GM12878 (cell line): ENCODE data around the gene SLC35E4. TPM values are rescaled to one million over a fixed set of nuclear protein-coding genes. Genes with fewer than 3 reads are reported as not detected.
A peak's percentile ranks its signal among the peaks of the same experiment; 100 is the strongest.

ENCODE experiments used
- ATAC-seq: fragments of 200-7000 bp; cut with Tn5 transposase; 3 replicates; pipeline ENCODE4 v1.9.1; 2020; ENCODE audit warnings: mild to moderate bottlenecking, moderate library complexity
- BruUV-seq: library from RNA; stranded (reverse); fragments of 400-500 nt; replicated peaks from 2 replicates; lab custom pipeline; 2021; lab: Mats Ljungman, UMichigan
- CTCF ChIA-PET: fragments of 300-600 bp; sonication (Branson Sonifier 250); formaldehyde crosslinking; extraction: SDS; loops from one replicate; lab custom pipeline; 2021; ENCODE audit warnings: inconsistent platforms; lab: Yijun Ruan, JAX
- POLR2A ChIA-PET: fragments of 350-600 bp; formaldehyde crosslinking; extraction: SDS; loops from one replicate; lab custom pipeline; 2021; ENCODE audit warnings: inconsistent platforms; lab: Charles Lee
- RAD21 ChIA-PET: fragments of 300-600 bp; sonication (Branson Sonifier 250); formaldehyde crosslinking; loops from one replicate; lab custom pipeline; 2023; ENCODE audit warnings: antibody characterized with exemption; ENCODE audit not compliant: unreplicated experiment; lab: Charles Lee
- SMC1A ChIA-PET: fragments of 300-600 bp; sonication (Branson Sonifier 250); formaldehyde crosslinking; loops from one replicate; lab custom pipeline; 2023; ENCODE audit not compliant: unreplicated experiment, uncharacterized antibody; lab: Charles Lee
- DNase-seq: peaks from one replicate; pipeline ENCODE4 v3.0.0-alpha.2; 2011; ENCODE audit warnings: low read depth, low spot score
- FAIRE-seq: peaks from 3 replicates; lab custom pipeline; 2011; peaks lifted over from hg19 to GRCh38; lab: Jason Lieb, UNC
- H2AFZ ChIP-seq: 2 replicates; pipeline ENCODE4 v1.6.0; 2011; ENCODE audit warnings: low read depth, low read length, control low read depth; ENCODE audit not compliant: control insufficient read depth
- H3K27ac ChIP-seq: 2 replicates; pipeline ENCODE4 v1.5.1; 2011; ENCODE audit warnings: control low read depth; ENCODE audit not compliant: control insufficient read depth, insufficient read depth
- H3K27me3 ChIP-seq, 2 experiments: replicated peaks in 1 of 2; 2 replicates each; pipeline versions ENCODE4 v1.6.0 to v1.6.1; 2011; ENCODE audit warnings: low read length in 1 of 2; ENCODE audit not compliant: control insufficient read depth in 2 of 2, insufficient read depth in 2 of 2
- H3K36me3 ChIP-seq, 2 experiments: 2 replicates each; pipeline ENCODE4 v1.5.1; 2011; ENCODE audit warnings: low read length in 1 of 2; ENCODE audit not compliant: control insufficient read depth in 2 of 2, insufficient read depth in 2 of 2
- H3K4me1 ChIP-seq: 2 replicates; pipeline ENCODE4 v1.6.1; 2011; ENCODE audit warnings: mild to moderate bottlenecking, low read length, moderate library complexity, mixed read lengths; ENCODE audit not compliant: control insufficient read depth, insufficient read depth
- H3K4me2 ChIP-seq: 2 replicates; pipeline ENCODE4 v1.6.0; 2011; ENCODE audit warnings: control low read depth; ENCODE audit not compliant: control insufficient read depth, insufficient read depth
- H3K4me3 ChIP-seq: fragments of 200-600 bp; sonication (generic); 2 replicates; pipeline ENCODE4 v1.5.1; 2016
- H3K79me2 ChIP-seq: 2 replicates; pipeline ENCODE4 v1.6.0; 2011; ENCODE audit warnings: low read length; ENCODE audit not compliant: control insufficient read depth, insufficient read depth
- H3K9ac ChIP-seq: 2 replicates; pipeline ENCODE4 v1.8.0; 2011; ENCODE audit warnings: low read length, control low read depth, mixed read lengths; ENCODE audit not compliant: control insufficient read depth, insufficient read depth
- H3K9me3 ChIP-seq: replicated peaks from 3 replicates; pipeline ENCODE4 v1.5.1; 2011; ENCODE audit warnings: mild to moderate bottlenecking, low read length; ENCODE audit not compliant: control insufficient read depth, insufficient read depth
- H4K20me1 ChIP-seq: 2 replicates; pipeline ENCODE4 v1.6.0; 2011; ENCODE audit not compliant: control insufficient read depth, insufficient read depth
- IRF4 ChIP-seq: IDR thresholded peaks from 2 replicates; pipeline ENCODE4 v1.6.1; 2011; ENCODE audit warnings: low read depth, low read length
- ZZZ3 ChIP-seq: IDR thresholded peaks from 2 replicates; pipeline ENCODE4 v1.6.1; 2011; ENCODE audit warnings: low read depth; ENCODE audit not compliant: control insufficient read depth, insufficient read length
- WGBS: methylation state at CpG from one replicate; pipeline ENCODE4 v1.1.6; 2016; ENCODE audit warnings: low lambda C conversion rate; ENCODE audit not compliant: insufficient replicate concordance, insufficient coverage; ENCODE audit errors: missing lambda C conversion rate; 5-methylcytosine and 5-hydroxymethylcytosine counted together
- in situ Hi-C: fragments of 300-500 bp; cut with MboI; formaldehyde crosslinking; loops from 9 replicates; pipeline ENCODE4 v1.14.3; 2018; ENCODE audit warnings: mixed read lengths
- intact Hi-C: fragments of 100-400 bp; cut with micrococcal nuclease; formaldehyde crosslinking; loops from one replicate; pipeline ENCODE4 v1.14.2; 2022; ENCODE audit not compliant: unreplicated experiment
- polyA plus RNA-seq, 11 experiments: library from polyadenylated mRNA; depleted of rRNA in 4 of 11; unstranded in 6 of 11; stranded (reverse) in 5 of 11; fragments of >200 nt; fragmentation: Nextera tagmentation in 4 of 11; fragmentation: Illumina TruSeq in 1 of 11; extraction: Ambion mirVana in 4 of 11; extraction: Trizol in 1 of 11; gene quantifications; 1 replicate in 1 of 11; 2 replicates in 10 of 11; pipeline versions ENCODE4 v1.2.1 to v1.2.3, GENCODE V29; 2011 to 2016; ENCODE audit warnings: inconsistent platforms in 2 of 11, missing spikeins in 2 of 11, low read depth in 1 of 11
- total RNA-seq, 4 experiments: library from RNA; depleted of rRNA in 3 of 4; stranded (reverse); fragments of >200 nt in 3 of 4; fragmentation: Illumina TruSeq in 1 of 4; extraction: Trizol in 1 of 4; gene quantifications; 2 replicates each; pipeline versions ENCODE4 v1.2.1 to v1.2.3, GENCODE V29; 2013 to 2021
- TF ChIP-seq, protein P1 (sequence below): IDR thresholded peaks from 2 replicates; pipeline ENCODE4 v1.6.1; 2012; ENCODE audit warnings: mild to moderate bottlenecking, low read depth, low read length
- TF ChIP-seq, protein P2 (sequence below): IDR thresholded peaks from 2 replicates; pipeline ENCODE4 v1.6.1; 2012; ENCODE audit warnings: low read length, inconsistent platforms

SLC35E4 gene
- total and polyA plus RNA-seq, 10 of the 15 experiments (the other 5 are each of a cell fraction or from before 2014, with no cell fraction given) = 0.16 to 5.3 (median 2.9) TPM; not detected in 1

DNA sequence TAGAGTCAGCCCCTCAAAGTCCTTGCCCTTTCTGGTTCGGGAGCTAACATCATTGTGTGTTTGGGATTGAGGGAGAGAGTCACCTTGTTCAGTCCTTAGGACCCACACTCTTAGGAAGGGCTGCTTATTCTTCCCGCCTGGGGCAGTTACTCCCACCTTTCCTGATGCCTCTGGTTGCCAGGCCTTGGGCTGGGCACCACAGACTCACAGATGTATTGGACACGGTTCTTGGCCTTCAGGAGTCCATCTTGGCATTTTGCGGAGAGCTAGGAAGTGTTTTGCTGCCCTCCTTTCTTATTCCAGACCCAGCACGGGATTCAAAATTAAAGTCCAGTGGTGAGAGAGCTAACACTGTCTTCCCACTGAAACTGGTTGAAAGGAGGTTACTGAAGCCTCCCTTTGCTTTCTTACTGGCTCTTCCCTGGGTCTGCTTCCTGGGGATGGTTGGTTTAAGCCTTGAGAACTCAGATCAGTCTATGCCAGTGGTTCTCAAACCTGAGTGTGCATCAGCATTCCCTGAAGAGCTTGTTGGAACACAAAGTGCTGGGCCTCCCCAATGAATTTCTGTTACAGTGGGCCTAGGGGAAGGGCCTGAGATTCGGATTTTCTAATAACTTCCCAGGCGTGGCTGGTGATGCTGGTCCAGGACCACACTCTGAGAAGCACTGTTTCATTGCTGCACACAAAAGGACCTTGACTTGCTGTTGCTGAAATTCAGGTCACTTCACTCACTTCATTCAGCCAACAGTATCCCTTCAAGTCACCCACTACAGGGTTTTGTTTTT is 60.5 kb downstream of the SLC35E4 start:
- CTCF ChIA-PET = interaction anchor here (1.0 to 1.2 kb wide), 2 partner anchors 9 to 35 kb away, joined by 3 to 7 read pairs; no protein-coding TSS in a partner anchor
- no peak for ATAC-seq
- H3K27me3 ChIP-seq = no peaks in the 10 kb centered on the region; a peak in 1 of 4 replicates
- WGBS = 60% methylated on average over 7 of the region's 7 CpGs
- no peak overlapping the region for H3K4me2 ChIP-seq
- no peak overlapping the region for H3K9ac ChIP-seq
- no peak overlapping the region for H2AFZ ChIP-seq
- TF ChIP-seq IRF4 = no peak
- TF ChIP-seq ZZZ3 = no peak
- TF ChIP-seq, protein P1, sequence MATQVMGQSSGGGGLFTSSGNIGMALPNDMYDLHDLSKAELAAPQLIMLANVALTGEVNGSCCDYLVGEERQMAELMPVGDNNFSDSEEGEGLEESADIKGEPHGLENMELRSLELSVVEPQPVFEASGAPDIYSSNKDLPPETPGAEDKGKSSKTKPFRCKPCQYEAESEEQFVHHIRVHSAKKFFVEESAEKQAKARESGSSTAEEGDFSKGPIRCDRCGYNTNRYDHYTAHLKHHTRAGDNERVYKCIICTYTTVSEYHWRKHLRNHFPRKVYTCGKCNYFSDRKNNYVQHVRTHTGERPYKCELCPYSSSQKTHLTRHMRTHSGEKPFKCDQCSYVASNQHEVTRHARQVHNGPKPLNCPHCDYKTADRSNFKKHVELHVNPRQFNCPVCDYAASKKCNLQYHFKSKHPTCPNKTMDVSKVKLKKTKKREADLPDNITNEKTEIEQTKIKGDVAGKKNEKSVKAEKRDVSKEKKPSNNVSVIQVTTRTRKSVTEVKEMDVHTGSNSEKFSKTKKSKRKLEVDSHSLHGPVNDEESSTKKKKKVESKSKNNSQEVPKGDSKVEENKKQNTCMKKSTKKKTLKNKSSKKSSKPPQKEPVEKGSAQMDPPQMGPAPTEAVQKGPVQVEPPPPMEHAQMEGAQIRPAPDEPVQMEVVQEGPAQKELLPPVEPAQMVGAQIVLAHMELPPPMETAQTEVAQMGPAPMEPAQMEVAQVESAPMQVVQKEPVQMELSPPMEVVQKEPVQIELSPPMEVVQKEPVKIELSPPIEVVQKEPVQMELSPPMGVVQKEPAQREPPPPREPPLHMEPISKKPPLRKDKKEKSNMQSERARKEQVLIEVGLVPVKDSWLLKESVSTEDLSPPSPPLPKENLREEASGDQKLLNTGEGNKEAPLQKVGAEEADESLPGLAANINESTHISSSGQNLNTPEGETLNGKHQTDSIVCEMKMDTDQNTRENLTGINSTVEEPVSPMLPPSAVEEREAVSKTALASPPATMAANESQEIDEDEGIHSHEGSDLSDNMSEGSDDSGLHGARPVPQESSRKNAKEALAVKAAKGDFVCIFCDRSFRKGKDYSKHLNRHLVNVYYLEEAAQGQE = no peak
- TF ChIP-seq, protein P2, sequence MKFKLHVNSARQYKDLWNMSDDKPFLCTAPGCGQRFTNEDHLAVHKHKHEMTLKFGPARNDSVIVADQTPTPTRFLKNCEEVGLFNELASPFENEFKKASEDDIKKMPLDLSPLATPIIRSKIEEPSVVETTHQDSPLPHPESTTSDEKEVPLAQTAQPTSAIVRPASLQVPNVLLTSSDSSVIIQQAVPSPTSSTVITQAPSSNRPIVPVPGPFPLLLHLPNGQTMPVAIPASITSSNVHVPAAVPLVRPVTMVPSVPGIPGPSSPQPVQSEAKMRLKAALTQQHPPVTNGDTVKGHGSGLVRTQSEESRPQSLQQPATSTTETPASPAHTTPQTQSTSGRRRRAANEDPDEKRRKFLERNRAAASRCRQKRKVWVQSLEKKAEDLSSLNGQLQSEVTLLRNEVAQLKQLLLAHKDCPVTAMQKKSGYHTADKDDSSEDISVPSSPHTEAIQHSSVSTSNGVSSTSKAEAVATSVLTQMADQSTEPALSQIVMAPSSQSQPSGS = no peak
- TF ChIP-seq, all 136 proteins: peak for 0
- ChIA-PET POLR2A (no interaction called here), SMC1A (interaction anchor here (1.2 to 1.5 kb wide), 2 partner anchors 9 to 61 kb away, joined by 3 to 6 read pairs; no protein-coding TSS in a partner anchor), RAD21 (interaction anchor here (1.2 kb wide), 1 partner anchor 61 kb away, joined by 4 read pairs; no protein-coding TSS in a partner anchor)
- Histone ChIP-seq H3K27ac (no peak overlapping the region), H3K9me3 (no peaks in the 10 kb centered on the region), H3K4me1 (no peaks in the 10 kb centered on the region; the same call in 1 of the 2 replicates), H4K20me1 (no peaks in the 10 kb centered on the region), H3K79me2 (no peaks in the 10 kb centered on the region), H3K4me3 (no peak overlapping the region), H3K36me3 (no peaks in the 10 kb centered on the region)
- TSS peak; percentile 47 for BruUV-seq
- in situ Hi-C loops (no loop called here), intact Hi-C loops (no loop called here)
- DNase-seq = no peak
- FAIRE-seq = peak; percentile 61

Other genes starting within 250 kb of the SLC35E4 start
Only the 7 nearest of the 11 such genes appear.
- not detected in 2 replicates for gene SEC14L4, start 130.1 kb upstream of the SLC35E4 start, total RNA-seq (2014; rRNA removed)
- gene SEC14L4, start 130.1 kb upstream of the SLC35E4 start, total RNA-seq (2014; rRNA removed; fragmentation: Illumina TruSeq; extraction: Trizol) = not detected in 2 replicates
- gene SEC14L4, start 130.1 kb upstream of the SLC35E4 start, total RNA-seq (2021) = not detected in 2 replicates
- not detected in 2 replicates for gene SEC14L4, start 130.1 kb upstream of the SLC35E4 start, polyA plus RNA-seq (2011; rRNA removed)
- gene SEC14L4, start 130.1 kb upstream of the SLC35E4 start, polyA plus RNA-seq (2014; fragmentation: Illumina TruSeq; extraction: Trizol) = not detected in 2 replicates
- gene SEC14L4, start 130.1 kb upstream of the SLC35E4 start, polyA plus RNA-seq (2014; fragmentation: Nextera tagmentation; extraction: Ambion mirVana) = not detected
- not detected in 2 replicates for gene SEC14L4, start 130.1 kb upstream of the SLC35E4 start, polyA plus RNA-seq (2014; rRNA removed)
- gene SEC14L4, start 130.1 kb upstream of the SLC35E4 start, polyA plus RNA-seq (2016; fragmentation: Nextera tagmentation; extraction: Ambion mirVana) = not detected
- not detected in 2 replicates for gene SEC14L6, start 89.0 kb upstream of the SLC35E4 start, total RNA-seq (2014; rRNA removed)
- not detected in 2 replicates for gene SEC14L6, start 89.0 kb upstream of the SLC35E4 start, total RNA-seq (2014; rRNA removed; fragmentation: Illumina TruSeq; extraction: Trizol)
- not detected in 2 replicates for gene SEC14L6, start 89.0 kb upstream of the SLC35E4 start, total RNA-seq (2021)
- gene SEC14L6, start 89.0 kb upstream of the SLC35E4 start, polyA plus RNA-seq (2011; rRNA removed) = not detected in 2 replicates
- gene SEC14L6, start 89.0 kb upstream of the SLC35E4 start, polyA plus RNA-seq (2014; fragmentation: Illumina TruSeq; extraction: Trizol) = not detected in 2 replicates
- gene SEC14L6, start 89.0 kb upstream of the SLC35E4 start, polyA plus RNA-seq (2014; fragmentation: Nextera tagmentation; extraction: Ambion mirVana) = not detected
- gene SEC14L6, start 89.0 kb upstream of the SLC35E4 start, polyA plus RNA-seq (2014; rRNA removed) = not detected in 2 replicates
- not detected for gene SEC14L6, start 89.0 kb upstream of the SLC35E4 start, polyA plus RNA-seq (2016; fragmentation: Nextera tagmentation; extraction: Ambion mirVana)
- not detected in 2 replicates for gene GAL3ST1, start 61.1 kb upstream of the SLC35E4 start, total RNA-seq (2014; rRNA removed)
- gene GAL3ST1, start 61.1 kb upstream of the SLC35E4 start, total RNA-seq (2014; rRNA removed; fragmentation: Illumina TruSeq; extraction: Trizol) = not detected in 2 replicates
- not detected in 2 replicates for gene GAL3ST1, start 61.1 kb upstream of the SLC35E4 start, total RNA-seq (2021)
- gene GAL3ST1, start 61.1 kb upstream of the SLC35E4 start, polyA plus RNA-seq (2011; rRNA removed) = not detected in 2 replicates
- gene GAL3ST1, start 61.1 kb upstream of the SLC35E4 start, polyA plus RNA-seq (2014; fragmentation: Illumina TruSeq; extraction: Trizol) = not detected in 2 replicates
- not detected for gene GAL3ST1, start 61.1 kb upstream of the SLC35E4 start, polyA plus RNA-seq (2014; fragmentation: Nextera tagmentation; extraction: Ambion mirVana)
- 0.09 TPM in 1 of 2 replicates, not detected in the other for gene GAL3ST1, start 61.1 kb upstream of the SLC35E4 start, polyA plus RNA-seq (2014; rRNA removed)
- not detected for gene GAL3ST1, start 61.1 kb upstream of the SLC35E4 start, polyA plus RNA-seq (2016; fragmentation: Nextera tagmentation; extraction: Ambion mirVana)
- gene PES1, start 43.9 kb upstream of the SLC35E4 start, total RNA-seq (2014; rRNA removed) = 104 and 118 TPM in 2 replicates
- 92.6 and 99.1 TPM in 2 replicates for gene PES1, start 43.9 kb upstream of the SLC35E4 start, total RNA-seq (2014; rRNA removed; fragmentation: Illumina TruSeq; extraction: Trizol)
- gene PES1, start 43.9 kb upstream of the SLC35E4 start, total RNA-seq (2021) = 135 and 139 TPM in 2 replicates
- gene PES1, start 43.9 kb upstream of the SLC35E4 start, polyA plus RNA-seq (2011; rRNA removed) = 72.8 and 113 TPM in 2 replicates
- 96.4 and 113 TPM in 2 replicates for gene PES1, start 43.9 kb upstream of the SLC35E4 start, polyA plus RNA-seq (2014; fragmentation: Illumina TruSeq; extraction: Trizol)
- 1 to 10 TPM; 6.9 to 7.8 TPM for gene PES1, start 43.9 kb upstream of the SLC35E4 start, polyA plus RNA-seq (2014; fragmentation: Nextera tagmentation; extraction: Ambion mirVana)
- 82.8 and 92.0 TPM in 2 replicates for gene PES1, start 43.9 kb upstream of the SLC35E4 start, polyA plus RNA-seq (2014; rRNA removed)
- 100 to 1,000 TPM; 131 to 132 TPM for gene PES1, start 43.9 kb upstream of the SLC35E4 start, polyA plus RNA-seq (2016; fragmentation: Nextera tagmentation; extraction: Ambion mirVana)
- 13.0 and 15.6 TPM in 2 replicates for gene TCN2, start 28.6 kb upstream of the SLC35E4 start, total RNA-seq (2014; rRNA removed)
- 6.9 and 7.7 TPM in 2 replicates for gene TCN2, start 28.6 kb upstream of the SLC35E4 start, total RNA-seq (2014; rRNA removed; fragmentation: Illumina TruSeq; extraction: Trizol)
- 10.3 and 11.0 TPM in 2 replicates for gene TCN2, start 28.6 kb upstream of the SLC35E4 start, total RNA-seq (2021)
- gene TCN2, start 28.6 kb upstream of the SLC35E4 start, polyA plus RNA-seq (2011; rRNA removed) = 2.3 and 5.4 TPM in 2 replicates
- gene TCN2, start 28.6 kb upstream of the SLC35E4 start, polyA plus RNA-seq (2014; fragmentation: Illumina TruSeq; extraction: Trizol) = 7.8 and 11.1 TPM in 2 replicates
- gene TCN2, start 28.6 kb upstream of the SLC35E4 start, polyA plus RNA-seq (2014; fragmentation: Nextera tagmentation; extraction: Ambion mirVana) = 10 to 100 TPM; 15.9 to 21.8 TPM
- gene TCN2, start 28.6 kb upstream of the SLC35E4 start, polyA plus RNA-seq (2014; rRNA removed) = 8.0 and 9.5 TPM in 2 replicates
- gene TCN2, start 28.6 kb upstream of the SLC35E4 start, polyA plus RNA-seq (2016; fragmentation: Nextera tagmentation; extraction: Ambion mirVana) = 10 to 100 TPM; 10.9 to 12.4 TPM
- gene DUSP18, start 32.1 kb downstream of the SLC35E4 start, total RNA-seq (2014; rRNA removed) = 4.9 and 8.2 TPM in 2 replicates
- gene DUSP18, start 32.1 kb downstream of the SLC35E4 start, total RNA-seq (2014; rRNA removed; fragmentation: Illumina TruSeq; extraction: Trizol) = 5.5 TPM in 2 replicates
- gene DUSP18, start 32.1 kb downstream of the SLC35E4 start, total RNA-seq (2021) = 7.0 and 7.2 TPM in 2 replicates
- 7.4 and 11.3 TPM in 2 replicates for gene DUSP18, start 32.1 kb downstream of the SLC35E4 start, polyA plus RNA-seq (2011; rRNA removed)
- gene DUSP18, start 32.1 kb downstream of the SLC35E4 start, polyA plus RNA-seq (2014; fragmentation: Illumina TruSeq; extraction: Trizol) = 7.1 and 7.2 TPM in 2 replicates
- 1 to 10 TPM; 1.9 to 2.5 TPM for gene DUSP18, start 32.1 kb downstream of the SLC35E4 start, polyA plus RNA-seq (2014; fragmentation: Nextera tagmentation; extraction: Ambion mirVana)
- 7.5 and 8.9 TPM in 2 replicates for gene DUSP18, start 32.1 kb downstream of the SLC35E4 start, polyA plus RNA-seq (2014; rRNA removed)
- 10 to 100 TPM; 10.9 to 11.9 TPM for gene DUSP18, start 32.1 kb downstream of the SLC35E4 start, polyA plus RNA-seq (2016; fragmentation: Nextera tagmentation; extraction: Ambion mirVana)
- 5.0 and 5.8 TPM in 2 replicates for gene OSBP2, start 59.1 kb downstream of the SLC35E4 start, total RNA-seq (2014; rRNA removed)
- 3.4 and 3.5 TPM in 2 replicates for gene OSBP2, start 59.1 kb downstream of the SLC35E4 start, total RNA-seq (2014; rRNA removed; fragmentation: Illumina TruSeq; extraction: Trizol)
- gene OSBP2, start 59.1 kb downstream of the SLC35E4 start, total RNA-seq (2021) = 7.3 and 7.7 TPM in 2 replicates
- gene OSBP2, start 59.1 kb downstream of the SLC35E4 start, polyA plus RNA-seq (2011; rRNA removed) = 0.39 and 0.77 TPM in 2 replicates
- 2.8 and 4.5 TPM in 2 replicates for gene OSBP2, start 59.1 kb downstream of the SLC35E4 start, polyA plus RNA-seq (2014; fragmentation: Illumina TruSeq; extraction: Trizol)
- gene OSBP2, start 59.1 kb downstream of the SLC35E4 start, polyA plus RNA-seq (2014; fragmentation: Nextera tagmentation; extraction: Ambion mirVana) = under 1 TPM; 0.11 to 0.26 TPM
- gene OSBP2, start 59.1 kb downstream of the SLC35E4 start, polyA plus RNA-seq (2014; rRNA removed) = 5.0 and 5.7 TPM in 2 replicates
- 1 to 10 TPM; 3.5 to 3.7 TPM for gene OSBP2, start 59.1 kb downstream of the SLC35E4 start, polyA plus RNA-seq (2016; fragmentation: Nextera tagmentation; extraction: Ambion mirVana)